Tibial nerve (tissue), 4 donors: ENCODE measurements around the gene TBCD.

ENCODE experiments used
- CTCF ChIP-seq, 5 experiments: fragments of 200-600 bp in 3 of 5; fragments of 450-650 bp in 2 of 5; sonication (generic) in 3 of 5; IDR thresholded peaks; one replicate each; pipeline ENCODE4 v1.5.1; 2016 to 2019; ENCODE audit warnings: antibody characterized with exemption in 5 of 5, mild to moderate bottlenecking in 3 of 5, moderate library complexity in 2 of 5
- EP300 ChIP-seq, 2 donors: sonication (generic); formaldehyde crosslinking; IDR thresholded peaks; one replicate each; pipeline ENCODE4 v1.6.1; 2017; ENCODE audit warnings: antibody characterized with exemption in 2 of 2, mild to moderate bottlenecking in 1 of 2

- no peak for TF ChIP-seq CTCF (IDR thresholded peaks at IDR 0.05)
- no peak for TF ChIP-seq EP300 (IDR thresholded peaks at IDR 0.05)
These were observed 196.2 kb downstream of the TBCD start for GRCh38 chr17:82948081-82948511.
